ENCODE data around the gene MOCS1.

The MOCS1 gene

DNA sequence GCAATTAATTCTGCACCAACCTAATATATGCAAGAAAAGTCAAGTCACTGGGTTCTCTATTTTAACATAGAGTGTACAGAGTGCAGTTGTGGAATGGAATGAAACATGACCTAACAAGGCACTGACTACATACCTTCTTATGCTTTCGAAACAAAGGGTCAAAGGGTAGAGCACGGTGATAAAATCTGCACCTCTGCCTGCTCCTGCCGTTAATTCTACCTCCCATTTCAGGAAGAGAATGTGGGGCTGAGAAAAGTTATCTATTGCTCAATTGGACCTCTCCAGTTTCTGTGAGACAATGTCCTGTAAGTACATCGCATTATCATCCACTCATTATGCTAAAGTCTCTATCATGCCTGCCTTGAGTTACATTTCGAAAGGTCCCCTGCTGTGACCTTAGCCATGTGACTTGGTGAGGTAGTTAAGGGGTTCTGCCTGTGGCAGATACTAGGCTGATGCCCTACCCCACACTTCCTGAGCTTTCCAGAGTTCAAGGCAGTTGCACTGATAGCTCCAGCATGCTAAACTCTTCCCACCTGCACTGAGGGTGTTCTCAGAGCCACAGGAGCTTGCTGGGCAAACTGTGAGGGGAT, 14.0 kb upstream of the MOCS1 start:
- no peak for DNase-seq (ENCODE audit: low spot score)

GRCh38 chr6:39947611-39948068, 13.4 kb upstream of the MOCS1 start:
- DNase-seq (ENCODE audit: low spot score) = no peak

GRCh38 chr6:39945626-39946025, 11.4 kb upstream of the MOCS1 start:
- no peak for DNase-seq (ENCODE audit: low spot score)

- DNase-seq (ENCODE audit: low spot score) = no peak
Measured at GRCh38 chr6:39942903-39943580, 8.8 kb upstream of the MOCS1 start.

DNA sequence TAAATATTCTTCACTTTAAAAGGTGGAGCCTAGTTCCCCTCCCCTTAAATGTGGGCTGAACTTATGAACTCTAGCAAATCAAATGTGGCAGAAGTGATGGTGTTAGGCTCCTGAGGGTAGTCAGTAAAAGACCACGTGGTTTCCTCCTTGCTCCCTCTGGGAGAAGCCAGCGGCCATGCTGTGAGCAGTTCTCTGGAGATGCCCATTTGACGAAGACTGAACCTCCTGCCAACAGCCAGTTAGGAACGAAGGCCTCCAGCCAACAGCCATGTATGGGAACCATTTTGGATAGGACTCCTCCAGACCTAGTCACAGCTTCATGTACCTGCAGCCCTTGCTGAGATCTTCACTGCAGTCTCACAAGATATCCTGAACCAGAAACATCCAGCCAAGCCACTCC, 7.6 kb upstream of the MOCS1 start:
- DNase-seq (ENCODE audit: low spot score) = no peak

DNA sequence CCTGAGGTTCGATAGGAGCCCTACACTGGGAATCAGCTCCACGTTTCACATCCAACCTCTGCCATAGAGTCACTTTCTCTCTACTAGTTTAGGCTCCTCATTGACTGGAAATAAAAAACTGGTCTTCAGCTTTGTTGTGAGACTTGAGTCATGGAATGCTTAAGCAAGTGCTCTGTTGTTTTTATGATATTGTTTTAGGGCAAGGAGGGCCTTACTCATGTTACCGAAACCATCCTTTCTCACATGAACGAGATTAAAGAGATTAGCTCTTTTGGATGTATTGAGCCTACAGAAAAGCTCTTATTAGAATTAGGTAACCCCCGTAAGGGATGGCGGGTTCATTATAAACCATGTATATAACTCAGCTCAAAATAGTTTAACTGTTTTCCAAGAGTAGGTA, 6.9 kb upstream of the MOCS1 start:
- no peak for DNase-seq (ENCODE audit: low spot score)

DNA sequence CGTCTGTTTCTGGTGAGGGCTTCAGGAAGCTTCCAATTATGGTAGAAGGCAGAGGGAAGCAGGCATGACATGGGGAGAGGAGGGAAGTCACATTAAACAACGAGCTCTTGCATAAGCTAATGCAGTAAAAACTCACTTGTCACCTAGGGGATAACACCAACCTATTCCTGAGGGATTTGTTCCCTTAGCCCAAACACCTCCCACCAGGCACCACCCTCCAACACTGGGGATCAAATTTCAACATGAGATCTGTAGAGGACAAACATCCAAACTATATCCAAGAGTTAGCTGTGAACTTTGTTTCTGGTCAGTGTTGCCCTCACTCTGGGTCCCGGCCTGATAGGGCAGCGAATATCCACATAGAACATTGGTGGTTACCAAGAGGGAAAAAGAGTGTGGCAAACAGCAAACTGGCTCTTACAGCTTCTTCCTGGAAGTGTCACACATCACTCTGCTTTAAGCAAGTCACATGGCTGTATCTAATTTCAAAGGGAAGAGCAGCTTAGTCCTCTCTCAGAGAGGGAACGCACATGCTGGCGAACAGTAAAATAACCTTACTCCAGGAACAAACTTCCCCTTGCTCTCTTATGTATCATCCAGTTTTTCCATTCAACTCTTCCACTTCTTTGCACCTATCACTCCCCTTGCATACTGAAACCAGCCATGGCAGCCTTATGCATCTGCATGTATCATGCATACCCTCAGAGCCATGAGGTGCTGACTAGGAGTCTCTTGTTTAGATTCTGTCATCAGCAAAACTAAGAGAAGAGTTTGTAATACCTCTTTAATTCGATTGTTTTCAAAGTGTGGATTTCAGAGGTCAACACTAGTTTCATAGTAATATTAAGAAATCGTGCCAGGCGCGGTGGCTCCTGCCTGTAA, 4.8 kb upstream of the MOCS1 start:
- no peak for DNase-seq (ENCODE audit: low spot score)

GRCh38 chr6:39937686-39938333, 3.5 kb upstream of the MOCS1 start:
- no peak for DNase-seq (ENCODE audit: low spot score)

GRCh38 chr6:39936857-39937256, 2.6 kb upstream of the MOCS1 start:
- no peak for DNase-seq (ENCODE audit: low spot score)

DNA sequence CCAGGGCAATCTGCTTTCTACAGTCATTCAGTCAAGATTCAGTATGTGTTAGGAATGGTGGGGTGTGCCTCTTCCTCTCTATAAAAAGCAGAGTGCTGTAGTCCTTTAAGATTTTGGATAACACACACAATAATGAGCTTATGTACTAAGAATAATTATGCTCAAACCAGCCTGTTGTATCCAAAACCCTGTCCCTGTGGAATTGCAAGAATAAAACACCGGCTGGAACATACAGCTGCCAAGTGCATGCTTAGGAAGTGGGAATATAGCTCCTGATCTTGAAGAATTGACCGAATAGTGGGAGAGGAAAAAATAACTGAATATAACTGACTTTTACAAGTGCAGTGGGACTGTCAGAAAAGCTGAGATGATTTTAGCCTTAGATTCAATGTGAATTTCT, 979 bp upstream of the MOCS1 start:
- DNase-seq (ENCODE audit: low spot score) = no peak

DNA sequence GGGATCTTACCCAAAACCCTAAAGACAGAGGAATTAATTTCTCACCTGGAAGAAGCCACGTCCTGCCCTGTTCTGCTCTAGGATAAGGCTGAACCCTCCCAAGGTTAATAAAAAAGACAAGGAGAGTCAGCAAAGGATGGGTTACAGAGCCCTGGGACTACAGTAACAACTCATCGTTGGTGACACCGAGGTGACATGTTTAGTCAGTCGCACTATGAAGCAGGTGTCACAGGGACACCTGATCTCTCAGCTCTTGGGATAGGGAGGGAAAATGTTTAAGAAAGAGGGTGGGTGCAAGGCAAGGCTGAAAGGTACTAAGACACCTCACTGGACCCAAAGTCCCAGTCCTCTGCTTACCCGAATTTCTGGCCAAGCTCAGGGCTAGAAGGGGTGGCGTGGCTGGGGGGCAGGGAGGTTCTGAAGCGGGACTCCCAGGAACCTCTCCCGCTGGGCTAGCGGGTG, 562 bp downstream of the MOCS1 start:
- DNase-seq (ENCODE audit: low spot score) = no peak

- DNase-seq (ENCODE audit: low spot score) = no peak
Measured at GRCh38 chr6:39932386-39932910, 1.8 kb downstream of the MOCS1 start.

GRCh38 chr6:39931607-39932006, 2.7 kb downstream of the MOCS1 start:
- DNase-seq (ENCODE audit: low spot score) = no peak

- DNase-seq (ENCODE audit: low spot score) = no peak
Measured at GRCh38 chr6:39930540-39930939, 3.7 kb downstream of the MOCS1 start.

GRCh38 chr6:39929733-39930461, 4.4 kb downstream of the MOCS1 start:
- no peak for DNase-seq (ENCODE audit: low spot score)

DNA sequence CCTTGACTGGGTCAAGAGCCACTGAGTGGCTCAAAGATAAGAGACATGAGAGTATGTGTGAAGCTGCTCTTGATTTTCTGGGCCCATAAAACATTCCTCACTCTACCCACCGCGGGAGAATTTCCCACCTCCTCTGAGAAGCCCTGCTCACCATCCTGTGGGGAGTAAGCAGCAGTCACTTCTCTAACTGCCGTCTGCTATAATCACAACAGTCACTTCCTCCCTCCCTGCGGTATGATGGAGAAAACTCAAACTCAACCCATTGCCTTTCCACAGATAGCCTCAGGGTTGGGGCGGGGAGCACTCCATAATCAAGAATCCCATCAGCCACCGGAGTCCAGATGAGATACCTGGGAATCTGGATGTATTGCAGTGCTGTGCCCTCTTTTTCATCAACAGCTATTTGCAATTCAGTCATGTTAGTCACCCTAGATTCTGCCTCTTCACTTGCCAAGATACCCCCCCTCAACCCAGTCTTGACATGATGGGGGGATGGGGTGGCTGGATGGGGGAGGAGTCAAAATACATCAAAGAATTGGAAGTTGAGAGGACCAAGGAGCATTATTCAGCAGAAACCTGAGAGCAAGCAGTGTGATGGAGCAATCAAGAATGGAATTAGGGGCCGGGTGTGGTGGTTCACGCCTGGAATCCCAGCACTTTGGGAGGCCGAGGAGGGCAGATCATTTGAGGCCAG, 5.1 kb downstream of the MOCS1 start:
- DNase-seq (ENCODE audit: low spot score) = no peak

GRCh38 chr6:39927159-39927558, 7.1 kb downstream of the MOCS1 start:
- no peak for DNase-seq (ENCODE audit: low spot score)

DNA sequence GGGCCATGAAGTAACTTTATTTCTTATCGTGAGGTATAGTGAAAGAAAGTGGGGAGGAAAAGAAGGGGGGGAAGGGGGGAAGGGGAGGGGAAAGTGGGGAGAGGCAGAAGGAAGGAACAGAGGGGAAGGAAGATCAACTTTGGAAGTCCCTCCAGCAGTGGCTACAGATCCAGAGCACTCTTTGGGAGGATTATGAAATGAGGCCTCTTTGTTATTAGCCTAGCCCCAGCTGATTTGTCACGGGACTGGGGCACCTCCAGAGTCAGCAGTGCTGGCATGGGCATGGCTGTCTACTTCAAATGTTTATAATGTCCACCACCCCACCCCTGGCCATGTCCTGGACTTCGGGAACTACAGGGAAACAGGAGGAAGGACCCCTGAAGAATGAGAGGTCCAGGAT, 7.6 kb downstream of the MOCS1 start:
- no peak for DNase-seq (ENCODE audit: low spot score)

GRCh38 chr6:39925931-39926290, 8.4 kb downstream of the MOCS1 start:
- no peak for DNase-seq (ENCODE audit: low spot score)

- DNase-seq (ENCODE audit: low spot score) = no peak
Measured at GRCh38 chr6:39925191-39925930, 8.9 kb downstream of the MOCS1 start.
